Right lobe of liver (tissue), 6 donors: ENCODE results near the gene BOC. TPM values are rescaled to one million over a fixed set of nuclear protein-coding genes. Genes with fewer than 3 reads are reported as not detected.

Source experiments
- ATAC-seq, 4 donors: fragments of 200-7000 bp; cut with Tn5 transposase; one replicate each; pipeline ENCODE4 v1.9.1; 2020; ENCODE audit warnings: mild to moderate bottlenecking in 4 of 4, moderate library complexity in 4 of 4
- DNase-seq, 3 donors: peaks; one replicate each; pipeline ENCODE4 v3.0.0-alpha.2; 2020
- H3K27ac ChIP-seq, 3 donors: fragments of 200-600 bp; one replicate each; pipeline ENCODE4 v1.8.0; 2022
- H3K27me3 ChIP-seq, 2 donors: fragments of 200-600 bp; one replicate each; pipeline ENCODE4 v1.8.0; 2022
- H3K36me3 ChIP-seq, 4 donors: fragments of 200-600 bp; sonication (generic) in 1 of 4; one replicate each; pipeline versions ENCODE4 v1.5.1 to v1.8.0; 2017 to 2022; ENCODE audit warnings: control low read depth in 1 of 4
- H3K4me1 ChIP-seq, 4 donors: fragments of 200-600 bp; sonication (generic) in 1 of 4; one replicate each; pipeline versions ENCODE4 v1.5.1 to v1.8.0; 2017 to 2022; ENCODE audit warnings: control low read depth in 1 of 4
- H3K4me3 ChIP-seq, 3 donors: fragments of 200-600 bp; one replicate each; pipeline ENCODE4 v1.8.0; 2022
- H3K9me3 ChIP-seq, 4 donors: fragments of 200-600 bp; sonication (generic) in 1 of 4; one replicate each; pipeline versions ENCODE4 v1.5.1 to v1.8.0; 2017 to 2022; ENCODE audit warnings: control low read depth in 1 of 4
- CTCF ChIP-seq, 4 donors: fragments of 200-600 bp in 3 of 4; fragments of 450-650 bp in 1 of 4; IDR thresholded peaks; one replicate each; pipeline versions ENCODE4 v1.5.1 to v1.8.0; 2016 to 2022; ENCODE audit warnings: antibody characterized with exemption in 4 of 4, mild to moderate bottlenecking in 2 of 4
- POLR2A ChIP-seq: fragments of 450-650 bp; IDR thresholded peaks from one replicate; pipeline ENCODE4 v1.6.1; 2017; ENCODE audit warnings: antibody characterized with exemption, mild to moderate bottlenecking
- WGBS: methylation state at CpG from one replicate; pipeline ENCODE4 v1.1.6; 2018; ENCODE audit warnings: low coverage, low lambda C conversion rate; ENCODE audit not compliant: insufficient coverage; ENCODE audit errors: missing lambda C conversion rate; 5-methylcytosine and 5-hydroxymethylcytosine counted together
- intact Hi-C, 2 donors: fragments of 100-400 bp; cut with DNase I; formaldehyde crosslinking; loops; one replicate each; pipeline versions ENCODE4 v1.11.2 to v1.14.1; 2022
- total RNA-seq, 6 experiments: library from RNA; depleted of rRNA in 2 of 6; stranded (reverse); fragments of >200 nt in 2 of 6; fragmentation: NEBNext Ultra II Directional in 3 of 6; extraction: Animal tissue kit (Norgen Biotek cat#: 25700) in 3 of 6; gene quantifications; one replicate each; pipeline versions ENCODE4 v1.1.0 to v1.2.4, GENCODE V29; 2016 to 2023
- donor health status: DM: no; HTN: yes; CAD: no.
- donor health status: DM: no; HTN: no; CAD: no.
- donor health status: DM: no; HTN: no; CAD: no.
- donor health status: DM: no; HTN: yes; CAD: no.
- donor health status: DM: no; HTN: yes; CAD: no.

BOC gene
- total RNA-seq, 6 experiments from 2014 or later, result 0.22 to 0.86 (median 0.49) TPM

GRCh38 chr3:113234688-113235260 is 23.4 kb downstream of the BOC start:
- no peak overlapping the region for H3K27ac ChIP-seq

GRCh38 chr3:113238503-113238902 is 27.1 kb downstream of the BOC start:
- 53% methylated on average over 2 of the region's 2 CpGs for WGBS
- DNase-seq, result no peak
- intact Hi-C loops, result no loop called here

More at GRCh38 chr3:113234688-113235260, 23.4 kb downstream of the BOC start:
- Histone ChIP-seq H3K4me1 (no peaks in the 10 kb centered on the region), H3K4me3 (no peak overlapping the region), H3K9me3 (no peaks in the 10 kb centered on the region), H3K36me3 (no peaks in the 10 kb centered on the region), H3K27me3 (no peaks in the 10 kb centered on the region)
- intact Hi-C loops, result no loop called here
- ATAC-seq, result no peak
- DNase-seq, result no peak
- WGBS, result 71% methylated on average over 6 of the region's 6 CpGs
- TF ChIP-seq CTCF (IDR thresholded peaks at IDR 0.05) (no peak), POLR2A (no peak)

GRCh38 chr3:113240841-113241240 is 29.5 kb downstream of the BOC start:
- Histone ChIP-seq H3K4me3 (no peak overlapping the region), H3K27ac (no peak overlapping the region), H3K27me3 (no peaks in the 10 kb centered on the region), H3K36me3 (no peaks in the 10 kb centered on the region), H3K9me3 (no peaks in the 10 kb centered on the region), H3K4me1 (no peaks in the 10 kb centered on the region)
- ATAC-seq (no peak), DNase-seq (no peak)
- intact Hi-C loops, result no loop called here
- WGBS, result 50% methylated on average over 1 of the region's 3 CpGs
- no peak for TF ChIP-seq POLR2A
- TF ChIP-seq CTCF (IDR thresholded peaks at IDR 0.05), result no peak

More at GRCh38 chr3:113238503-113238902, 27.1 kb downstream of the BOC start:
- H3K4me3 ChIP-seq, result no peak overlapping the region
- no peaks in the 10 kb centered on the region for H3K27me3 ChIP-seq
- no peaks in the 10 kb centered on the region for H3K4me1 ChIP-seq
- H3K36me3 ChIP-seq, result no peaks in the 10 kb centered on the region
- H3K9me3 ChIP-seq, result no peaks in the 10 kb centered on the region
- no peak for TF ChIP-seq POLR2A
- no peak for TF ChIP-seq CTCF (IDR thresholded peaks at IDR 0.05)
- no peak for ATAC-seq
- H3K27ac ChIP-seq, result no peak overlapping the region

GRCh38 chr3:113241292-113242095 is 30.1 kb downstream of the BOC start:
- no peaks in the 10 kb centered on the region for H3K4me1 ChIP-seq
- no peaks in the 10 kb centered on the region for H3K36me3 ChIP-seq
- intact Hi-C loops, result no loop called here
- H3K9me3 ChIP-seq, result no peaks in the 10 kb centered on the region
- no peak for ATAC-seq
- TF ChIP-seq CTCF (IDR thresholded peaks at IDR 0.05), result no peak
- TF ChIP-seq POLR2A, result no peak
- no peak overlapping the region for H3K4me3 ChIP-seq
- WGBS, result 37% methylated on average over 6 of the region's 7 CpGs
- no peaks in the 10 kb centered on the region for H3K27me3 ChIP-seq
- H3K27ac ChIP-seq, result no peak overlapping the region
- no peak for DNase-seq
